GM06990 (cell line): ENCODE measurements around the gene APBB2.

ENCODE experiments used
- DNase-seq: peaks from one replicate; pipeline ENCODE4 v3.0.0-alpha.2; 2011; ENCODE audit not compliant: insufficient read length; ENCODE audit errors: extremely low read depth
- H3K27me3 ChIP-seq: replicated peaks from 2 replicates; pipeline ENCODE4 v1.6.0; 2011; ENCODE audit warnings: low read length; ENCODE audit not compliant: control insufficient read depth, insufficient read depth
- H3K36me3 ChIP-seq: 2 replicates; pipeline ENCODE4 v1.5.1; 2011; ENCODE audit warnings: low read length; ENCODE audit not compliant: control insufficient read depth, insufficient read depth
- H3K4me3 ChIP-seq: replicated peaks from 2 replicates; pipeline ENCODE4 v1.5.1; 2011; ENCODE audit warnings: low read depth, mild to moderate bottlenecking, control low read depth, low read length
- CTCF ChIP-seq: IDR thresholded peaks from 2 replicates; pipeline ENCODE4 v1.5.1; 2011; ENCODE audit warnings: low read length, control low read depth, mild to moderate bottlenecking, inconsistent platforms; ENCODE audit not compliant: insufficient read depth, poor library complexity, severe bottlenecking

The APBB2 gene

GRCh38 chr4:40846532-40846931, 367.8 kb downstream of the APBB2 start:
- Histone ChIP-seq H3K36me3 (no peaks in the 10 kb centered on the region), H3K4me3 (no peak overlapping the region), H3K27me3 (no peaks in the 10 kb centered on the region)
- no peak for DNase-seq
- no peak for TF ChIP-seq CTCF

- TF ChIP-seq CTCF: no peak
- Histone ChIP-seq H3K36me3 (no peaks in the 10 kb centered on the region), H3K27me3 (no peaks in the 10 kb centered on the region), H3K4me3 (no peak overlapping the region)
- no peak for DNase-seq
These were observed 369.0 kb downstream of the APBB2 start for GRCh38 chr4:40845154-40845835.

GRCh38 chr4:40844261-40844660, 370.1 kb downstream of the APBB2 start:
- no peak for TF ChIP-seq CTCF
- no peak overlapping the region for H3K4me3 ChIP-seq
- H3K27me3 ChIP-seq: no peaks in the 10 kb centered on the region

GRCh38 chr4:40843696-40844095, 370.6 kb downstream of the APBB2 start:
- Histone ChIP-seq H3K36me3 (no peaks in the 10 kb centered on the region), H3K4me3 (no peak overlapping the region), H3K27me3 (no peaks in the 10 kb centered on the region)
- TF ChIP-seq CTCF: peak; percentile 60
- DNase-seq: no peak

More at GRCh38 chr4:40844261-40844660, 370.1 kb downstream of the APBB2 start:
- H3K36me3 ChIP-seq: no peaks in the 10 kb centered on the region
- no peak for DNase-seq

- Histone ChIP-seq H3K4me3 (no peak overlapping the region), H3K27me3 (no peaks in the 10 kb centered on the region), H3K36me3 (no peaks in the 10 kb centered on the region)
- no peak for DNase-seq
- TF ChIP-seq CTCF: no peak
These were observed 371.5 kb downstream of the APBB2 start for GRCh38 chr4:40842725-40843423.
